ENCODE data around the gene PMP22.

The PMP22 gene

GRCh38 chr17:15273141-15273793 lies 8.1 kb upstream of the PMP22 start:
- DNase-seq, result no peak

- no peak for DNase-seq
These were observed 6.6 kb upstream of the PMP22 start for GRCh38 chr17:15271741-15272140.

- DNase-seq, result no peak
These were observed 5.7 kb upstream of the PMP22 start for GRCh38 chr17:15270628-15271381.

- DNase-seq, result no peak
These were observed 4.6 kb upstream of the PMP22 start for GRCh38 chr17:15269780-15270089.

- DNase-seq, result no peak
These were observed 4.1 kb upstream of the PMP22 start for GRCh38 chr17:15269087-15269779.

- DNase-seq, result no peak
These were observed 3.3 kb upstream of the PMP22 start for GRCh38 chr17:15268461-15268860.

- DNase-seq, result no peak
These were observed 2.9 kb upstream of the PMP22 start for GRCh38 chr17:15267996-15268395.

- DNase-seq, result no peak
These were observed 1.4 kb upstream of the PMP22 start for GRCh38 chr17:15266325-15267125.

- no peak for DNase-seq
These were observed 584 bp downstream of the PMP22 start for GRCh38 chr17:15264542-15264941.

- no peak for DNase-seq
These were observed 1.4 kb downstream of the PMP22 start for GRCh38 chr17:15263680-15264079.

- DNase-seq, result no peak
These were observed 1.9 kb downstream of the PMP22 start for GRCh38 chr17:15263206-15263579.

GRCh38 chr17:15262291-15263205 lies 2.6 kb downstream of the PMP22 start:
- DNase-seq, result no peak

- DNase-seq, result no peak
These were observed 3.3 kb downstream of the PMP22 start for GRCh38 chr17:15261802-15262290.

GRCh38 chr17:15261258-15261801 lies 3.8 kb downstream of the PMP22 start:
- DNase-seq, result no peak

GRCh38 chr17:15260376-15261257 lies 4.5 kb downstream of the PMP22 start:
- peak; percentile 51 for DNase-seq

GRCh38 chr17:15257796-15258512 lies 7.2 kb downstream of the PMP22 start:
- DNase-seq, result no peak

- DNase-seq, result peak; percentile 43
These were observed 7.8 kb downstream of the PMP22 start for GRCh38 chr17:15257258-15257788.

GRCh38 chr17:15256689-15257088 lies 8.4 kb downstream of the PMP22 start:
- DNase-seq, result no peak

GRCh38 chr17:15255713-15256454 lies 9.2 kb downstream of the PMP22 start:
- DNase-seq, result no peak
